Measurements from ENCODE around the gene SLAMF7.

Gene SLAMF7

DNA sequence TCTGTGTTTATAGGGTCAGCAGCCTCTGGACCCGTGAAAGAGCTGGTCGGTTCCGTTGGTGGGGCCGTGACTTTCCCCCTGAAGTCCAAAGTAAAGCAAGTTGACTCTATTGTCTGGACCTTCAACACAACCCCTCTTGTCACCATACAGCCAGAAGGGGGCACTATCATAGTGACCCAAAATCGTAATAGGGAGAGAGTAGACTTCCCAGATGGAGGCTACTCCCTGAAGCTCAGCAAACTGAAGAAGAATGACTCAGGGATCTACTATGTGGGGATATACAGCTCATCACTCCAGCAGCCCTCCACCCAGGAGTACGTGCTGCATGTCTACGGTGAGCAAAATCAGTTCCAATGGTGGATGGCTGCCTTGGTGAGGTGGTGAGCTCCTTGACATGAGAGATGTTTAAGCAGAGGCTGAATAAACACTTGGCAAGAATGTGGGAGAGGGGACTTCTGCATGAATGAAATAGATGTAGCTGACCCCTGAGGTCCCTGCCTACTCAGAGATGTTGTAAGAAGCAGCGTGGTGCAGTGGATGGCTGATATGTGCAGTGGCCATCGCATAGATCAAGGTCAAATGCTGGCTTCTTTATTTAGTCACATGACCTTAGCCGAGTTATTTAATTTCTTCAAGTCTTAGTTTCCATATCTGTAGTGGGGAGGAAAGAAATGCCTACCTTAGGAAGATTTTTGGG is 9.3 kb downstream of the SLAMF7 start:
- no peak overlapping the region for H3K4me3 ChIP-seq (ENCODE audit: low read depth in 1 of 2, low read length in 2 of 2)
- H3K27me3 ChIP-seq (ENCODE audit: low read depth, low read length): no peaks in the 10 kb centered on the region
- H3K9me3 ChIP-seq (ENCODE audit: control insufficient read depth in 1 of 2, low read length in 2 of 2): no peaks in the 10 kb centered on the region
- H3K36me3 ChIP-seq (ENCODE audit: control insufficient read depth in 1 of 2, insufficient read depth in 2 of 2, low read length in 2 of 2): no peaks in the 10 kb centered on the region
- H3K27ac ChIP-seq (ENCODE audit: low read length): no peak overlapping the region
- no peaks in the 10 kb centered on the region for H3K4me1 ChIP-seq (ENCODE audit: control insufficient read depth in 1 of 2, insufficient read depth in 2 of 2, low read length in 2 of 2)

DNA sequence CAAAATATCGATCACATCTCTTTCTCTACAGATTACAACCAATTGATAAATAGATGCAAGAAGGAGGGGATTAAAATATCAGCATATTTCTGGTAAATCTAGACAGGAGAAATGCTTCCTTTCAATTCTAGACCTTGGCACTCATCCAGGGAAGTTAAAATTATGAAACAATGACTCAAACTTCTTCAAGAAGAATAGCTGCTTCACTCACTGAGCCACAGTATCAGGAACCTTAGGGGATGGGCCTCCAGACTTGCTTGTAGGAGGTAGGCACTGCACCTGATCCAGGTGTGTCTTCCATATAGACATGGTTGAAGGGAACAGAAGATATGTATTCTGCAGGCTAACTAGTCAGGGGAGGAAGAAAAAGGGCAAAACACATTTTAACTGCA is 9.8 kb downstream of the SLAMF7 start:
- Histone ChIP-seq H3K4me1 (ENCODE audit: control insufficient read depth in 1 of 2, insufficient read depth in 2 of 2, low read length in 2 of 2) (no peaks in the 10 kb centered on the region), H3K27me3 (ENCODE audit: low read depth, low read length) (no peaks in the 10 kb centered on the region), H3K4me3 (ENCODE audit: low read depth in 1 of 2, low read length in 2 of 2) (no peak overlapping the region), H3K36me3 (ENCODE audit: control insufficient read depth in 1 of 2, insufficient read depth in 2 of 2, low read length in 2 of 2) (no peaks in the 10 kb centered on the region), H3K9me3 (ENCODE audit: control insufficient read depth in 1 of 2, low read length in 2 of 2) (no peaks in the 10 kb centered on the region), H3K27ac (ENCODE audit: low read length) (no peak overlapping the region)

DNA sequence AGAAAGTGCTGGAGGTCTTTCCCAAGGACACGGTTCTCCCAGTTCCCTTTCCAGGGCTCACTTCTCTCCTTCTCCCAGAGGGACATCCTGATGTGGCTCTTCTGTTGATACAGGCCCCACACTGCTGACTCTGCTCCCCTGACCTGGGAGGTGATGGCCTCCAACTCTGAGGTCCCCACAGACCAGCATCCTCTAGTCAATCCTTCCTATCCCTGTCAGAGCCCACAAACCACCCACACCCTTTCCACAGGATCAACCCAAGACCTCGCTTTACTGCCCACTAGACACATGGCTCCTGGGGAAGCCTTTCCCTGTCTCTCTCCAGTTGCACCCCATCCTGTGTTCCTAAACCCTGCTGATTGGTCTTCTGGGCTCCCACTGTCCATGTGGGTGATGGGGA is 11.6 kb downstream of the SLAMF7 start:
- no peaks in the 10 kb centered on the region for H3K4me1 ChIP-seq (ENCODE audit: control insufficient read depth in 1 of 2, insufficient read depth in 2 of 2, low read length in 2 of 2)
- no peaks in the 10 kb centered on the region for H3K9me3 ChIP-seq (ENCODE audit: control insufficient read depth in 1 of 2, low read length in 2 of 2)
- no peaks in the 10 kb centered on the region for H3K27me3 ChIP-seq (ENCODE audit: low read depth, low read length)
- H3K4me3 ChIP-seq (ENCODE audit: low read depth in 1 of 2, low read length in 2 of 2): no peak overlapping the region
- H3K27ac ChIP-seq (ENCODE audit: low read length): no peak overlapping the region
- no peaks in the 10 kb centered on the region for H3K36me3 ChIP-seq (ENCODE audit: control insufficient read depth in 1 of 2, insufficient read depth in 2 of 2, low read length in 2 of 2)

DNA sequence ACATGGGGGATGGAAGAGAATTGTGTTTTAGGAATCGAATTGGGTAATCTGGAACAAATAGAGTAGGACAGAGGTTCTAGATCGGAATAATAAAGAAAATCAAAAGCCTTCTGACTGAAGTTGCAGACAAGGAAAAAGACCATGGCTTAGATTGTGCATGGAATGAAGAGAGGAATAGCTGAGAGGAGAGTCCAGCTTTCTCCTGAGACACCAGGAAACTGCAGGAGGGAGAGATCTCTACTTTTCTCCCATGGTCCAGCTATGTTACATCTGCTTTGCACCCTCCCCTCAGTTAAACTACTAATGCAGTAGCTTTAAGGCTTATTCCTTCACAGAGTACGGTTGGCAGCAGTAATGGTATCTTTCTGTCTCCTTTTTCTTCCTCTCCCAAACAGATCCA is 13.4 kb downstream of the SLAMF7 start:
- Histone ChIP-seq H3K27me3 (ENCODE audit: low read depth, low read length) (no peaks in the 10 kb centered on the region), H3K36me3 (ENCODE audit: control insufficient read depth in 1 of 2, insufficient read depth in 2 of 2, low read length in 2 of 2) (no peaks in the 10 kb centered on the region), H3K4me1 (ENCODE audit: control insufficient read depth in 1 of 2, insufficient read depth in 2 of 2, low read length in 2 of 2) (no peaks in the 10 kb centered on the region), H3K9me3 (ENCODE audit: control insufficient read depth in 1 of 2, low read length in 2 of 2) (no peaks in the 10 kb centered on the region), H3K27ac (ENCODE audit: low read length) (no peak overlapping the region), H3K4me3 (ENCODE audit: low read depth in 1 of 2, low read length in 2 of 2) (no peak overlapping the region)

DNA sequence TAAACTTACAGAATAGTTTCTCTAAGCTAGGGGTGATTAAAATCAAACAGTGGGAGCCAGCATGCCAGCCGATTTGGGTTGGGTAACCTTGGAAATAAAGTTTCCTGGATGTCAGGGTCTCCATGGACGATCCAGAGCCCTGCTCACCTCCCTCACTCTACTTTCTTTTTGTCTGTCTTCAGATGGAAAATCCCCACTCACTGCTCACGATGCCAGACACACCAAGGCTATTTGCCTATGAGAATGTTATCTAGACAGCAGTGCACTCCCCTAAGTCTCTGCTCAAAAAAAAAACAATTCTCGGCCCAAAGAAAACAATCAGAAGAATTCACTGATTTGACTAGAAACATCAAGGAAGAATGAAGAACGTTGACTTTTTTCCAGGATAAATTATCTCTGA is 13.9 kb downstream of the SLAMF7 start:
- H3K27me3 ChIP-seq (ENCODE audit: low read depth, low read length): no peaks in the 10 kb centered on the region

DNA sequence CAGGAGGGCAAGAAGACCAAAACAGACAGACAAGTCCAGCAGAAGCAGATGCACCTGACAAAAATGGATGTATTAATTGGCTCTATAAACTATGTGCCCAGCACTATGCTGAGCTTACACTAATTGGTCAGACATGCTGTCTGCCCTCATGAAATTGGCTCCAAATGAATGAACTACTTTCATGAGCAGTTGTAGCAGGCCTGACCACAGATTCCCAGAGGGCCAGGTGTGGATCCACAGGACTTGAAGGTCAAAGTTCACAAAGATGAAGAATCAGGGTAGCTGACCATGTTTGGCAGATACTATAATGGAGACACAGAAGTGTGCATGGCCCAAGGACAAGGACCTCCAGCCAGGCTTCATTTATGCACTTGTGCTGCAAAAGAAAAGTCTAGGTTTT is 14.5 kb downstream of the SLAMF7 start:
- Histone ChIP-seq H3K9me3 (ENCODE audit: control insufficient read depth in 1 of 2, low read length in 2 of 2) (no peaks in the 10 kb centered on the region), H3K4me3 (ENCODE audit: low read depth in 1 of 2, low read length in 2 of 2) (no peak overlapping the region), H3K27ac (ENCODE audit: low read length) (no peak overlapping the region), H3K36me3 (ENCODE audit: control insufficient read depth in 1 of 2, insufficient read depth in 2 of 2, low read length in 2 of 2) (no peaks in the 10 kb centered on the region), H3K27me3 (ENCODE audit: low read depth, low read length) (no peaks in the 10 kb centered on the region), H3K4me1 (ENCODE audit: control insufficient read depth in 1 of 2, insufficient read depth in 2 of 2, low read length in 2 of 2) (no peaks in the 10 kb centered on the region)

More for the DNA sequence above, 13.9 kb downstream of the SLAMF7 start:
- Histone ChIP-seq H3K27ac (ENCODE audit: low read length) (no peak overlapping the region), H3K36me3 (ENCODE audit: control insufficient read depth in 1 of 2, insufficient read depth in 2 of 2, low read length in 2 of 2) (no peaks in the 10 kb centered on the region), H3K4me1 (ENCODE audit: control insufficient read depth in 1 of 2, insufficient read depth in 2 of 2, low read length in 2 of 2) (no peaks in the 10 kb centered on the region), H3K4me3 (ENCODE audit: low read depth in 1 of 2, low read length in 2 of 2) (no peak overlapping the region), H3K9me3 (ENCODE audit: control insufficient read depth in 1 of 2, low read length in 2 of 2) (no peaks in the 10 kb centered on the region)

DNA sequence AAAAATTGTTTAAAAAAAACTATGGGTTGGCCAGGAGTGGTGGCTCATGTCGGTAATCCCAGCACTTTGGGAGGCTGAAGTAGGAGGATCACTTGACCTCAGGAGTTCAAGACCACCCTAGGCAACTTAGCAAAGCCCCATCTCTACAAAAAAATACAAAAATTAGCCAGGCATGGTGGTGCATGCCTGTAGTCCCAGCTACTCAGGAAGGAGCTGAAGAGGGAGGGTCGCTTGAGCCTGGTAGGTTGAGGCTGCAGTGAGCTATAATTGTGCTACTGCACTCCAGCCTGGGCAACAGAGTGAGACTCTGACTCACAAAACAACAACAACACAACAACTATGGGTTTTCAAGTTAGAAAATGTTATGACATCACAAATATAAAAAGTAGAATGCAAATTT is 16.4 kb downstream of the SLAMF7 start:
- no peaks in the 10 kb centered on the region for H3K27me3 ChIP-seq (ENCODE audit: low read depth, low read length)
- H3K4me3 ChIP-seq (ENCODE audit: low read depth in 1 of 2, low read length in 2 of 2): no peak overlapping the region
- H3K4me1 ChIP-seq (ENCODE audit: control insufficient read depth in 1 of 2, insufficient read depth in 2 of 2, low read length in 2 of 2): no peaks in the 10 kb centered on the region
- H3K27ac ChIP-seq (ENCODE audit: low read length): no peak overlapping the region
- no peaks in the 10 kb centered on the region for H3K9me3 ChIP-seq (ENCODE audit: control insufficient read depth in 1 of 2, low read length in 2 of 2)
- no peaks in the 10 kb centered on the region for H3K36me3 ChIP-seq (ENCODE audit: control insufficient read depth in 1 of 2, insufficient read depth in 2 of 2, low read length in 2 of 2)

DNA sequence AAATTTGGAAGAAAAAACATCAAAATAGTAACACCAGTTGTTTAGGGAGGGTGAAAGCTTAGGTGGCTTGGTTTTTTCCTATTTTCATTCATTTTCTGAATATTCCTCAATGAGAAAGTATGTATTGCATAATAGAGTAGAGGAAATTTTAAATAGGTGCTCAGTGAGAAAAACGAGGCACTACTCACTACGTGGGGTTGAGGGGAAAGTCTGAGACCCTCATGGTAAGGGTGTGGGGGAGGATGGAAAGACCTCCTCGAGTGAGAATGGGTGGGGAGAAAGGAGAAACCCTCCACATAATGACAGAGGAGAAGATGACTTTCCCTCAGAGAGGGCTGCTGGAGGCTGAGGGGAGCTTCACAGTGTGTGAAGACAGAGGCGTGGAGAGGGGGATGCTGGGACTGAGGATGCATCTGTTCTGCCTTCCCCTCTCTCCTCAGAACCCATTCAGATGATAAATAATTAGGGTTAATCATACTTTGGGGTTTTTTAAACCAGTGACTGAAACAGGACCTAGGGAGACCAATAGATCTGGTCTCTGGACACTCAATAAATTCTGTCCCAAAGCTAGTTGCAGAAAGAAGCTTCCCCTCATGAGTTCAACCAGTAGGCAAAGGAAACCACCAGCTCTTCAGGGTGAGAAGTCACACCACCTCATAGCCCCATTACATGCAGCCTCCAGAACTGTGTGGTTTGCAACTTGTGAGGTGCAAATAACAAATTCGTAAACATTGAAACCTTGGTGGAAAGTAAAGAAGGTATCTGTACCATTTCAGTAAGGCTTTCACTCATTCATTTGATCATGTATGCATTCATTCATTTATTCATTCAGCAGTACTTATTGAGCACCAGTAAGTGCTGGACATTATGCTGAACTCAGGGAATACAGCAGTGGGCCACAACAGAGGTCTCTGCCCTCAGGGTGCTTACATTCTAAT is 17.1 kb downstream of the SLAMF7 start:
- H3K4me1 ChIP-seq (ENCODE audit: control insufficient read depth in 1 of 2, insufficient read depth in 2 of 2, low read length in 2 of 2): no peaks in the 10 kb centered on the region
- no peaks in the 10 kb centered on the region for H3K9me3 ChIP-seq (ENCODE audit: control insufficient read depth in 1 of 2, low read length in 2 of 2)
- H3K27ac ChIP-seq (ENCODE audit: low read length): no peak overlapping the region

DNA sequence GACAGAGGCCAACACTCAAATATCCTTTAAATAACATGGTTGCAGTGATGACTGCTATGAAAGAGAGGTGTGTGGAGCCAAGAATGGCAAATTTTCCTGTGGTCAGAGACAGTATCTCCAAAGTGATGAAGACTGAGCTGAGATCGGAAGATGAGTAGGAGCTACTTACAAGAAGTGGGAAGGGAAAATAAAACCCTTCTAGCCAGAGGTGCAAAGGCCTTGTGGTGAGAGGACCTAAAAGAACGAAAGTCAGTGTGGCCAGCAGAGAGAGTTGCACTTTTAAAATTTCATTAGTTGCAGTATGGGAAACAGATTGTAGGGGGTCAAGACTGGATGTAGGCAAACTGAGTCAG is 17.8 kb downstream of the SLAMF7 start:
- no peak overlapping the region for H3K27ac ChIP-seq (ENCODE audit: low read length)
- no peaks in the 10 kb centered on the region for H3K36me3 ChIP-seq (ENCODE audit: control insufficient read depth in 1 of 2, insufficient read depth in 2 of 2, low read length in 2 of 2)

More for the DNA sequence above, 17.1 kb downstream of the SLAMF7 start:
- H3K4me3 ChIP-seq (ENCODE audit: low read depth in 1 of 2, low read length in 2 of 2): no peak overlapping the region
- no peaks in the 10 kb centered on the region for H3K27me3 ChIP-seq (ENCODE audit: low read depth, low read length)
- H3K36me3 ChIP-seq (ENCODE audit: control insufficient read depth in 1 of 2, insufficient read depth in 2 of 2, low read length in 2 of 2): no peaks in the 10 kb centered on the region

DNA sequence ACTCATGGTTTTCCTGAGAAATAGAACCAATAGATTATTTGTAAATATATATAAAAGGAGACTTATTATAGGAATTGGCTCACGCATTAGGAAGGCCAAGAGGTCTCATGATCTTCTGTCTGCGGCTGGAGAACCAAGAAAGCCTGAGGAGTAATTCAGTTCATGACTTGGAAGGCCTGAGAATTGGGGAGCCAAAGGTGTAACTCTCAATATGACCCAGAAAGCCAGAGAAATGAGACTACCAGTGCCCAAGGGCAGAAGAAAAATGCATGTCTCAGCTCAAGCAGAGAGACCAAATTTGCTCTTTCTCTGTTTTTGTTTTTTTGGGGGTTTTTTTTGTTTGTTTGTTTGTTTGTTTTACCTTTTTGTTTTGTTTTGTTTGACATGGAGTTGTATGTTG is 19.5 kb downstream of the SLAMF7 start:
- Histone ChIP-seq H3K4me1 (ENCODE audit: control insufficient read depth in 1 of 2, insufficient read depth in 2 of 2, low read length in 2 of 2) (no peaks in the 10 kb centered on the region), H3K9me3 (ENCODE audit: control insufficient read depth in 1 of 2, low read length in 2 of 2) (no peaks in the 10 kb centered on the region), H3K27me3 (ENCODE audit: low read depth, low read length) (no peaks in the 10 kb centered on the region), H3K27ac (ENCODE audit: low read length) (no peak overlapping the region), H3K36me3 (ENCODE audit: control insufficient read depth in 1 of 2, insufficient read depth in 2 of 2, low read length in 2 of 2) (no peaks in the 10 kb centered on the region), H3K4me3 (ENCODE audit: low read depth in 1 of 2, low read length in 2 of 2) (no peak overlapping the region)

More for the DNA sequence above, 17.8 kb downstream of the SLAMF7 start:
- H3K4me3 ChIP-seq (ENCODE audit: low read depth in 1 of 2, low read length in 2 of 2): no peak overlapping the region
- no peaks in the 10 kb centered on the region for H3K4me1 ChIP-seq (ENCODE audit: control insufficient read depth in 1 of 2, insufficient read depth in 2 of 2, low read length in 2 of 2)
- no peaks in the 10 kb centered on the region for H3K9me3 ChIP-seq (ENCODE audit: control insufficient read depth in 1 of 2, low read length in 2 of 2)
- no peaks in the 10 kb centered on the region for H3K27me3 ChIP-seq (ENCODE audit: low read depth, low read length)

DNA sequence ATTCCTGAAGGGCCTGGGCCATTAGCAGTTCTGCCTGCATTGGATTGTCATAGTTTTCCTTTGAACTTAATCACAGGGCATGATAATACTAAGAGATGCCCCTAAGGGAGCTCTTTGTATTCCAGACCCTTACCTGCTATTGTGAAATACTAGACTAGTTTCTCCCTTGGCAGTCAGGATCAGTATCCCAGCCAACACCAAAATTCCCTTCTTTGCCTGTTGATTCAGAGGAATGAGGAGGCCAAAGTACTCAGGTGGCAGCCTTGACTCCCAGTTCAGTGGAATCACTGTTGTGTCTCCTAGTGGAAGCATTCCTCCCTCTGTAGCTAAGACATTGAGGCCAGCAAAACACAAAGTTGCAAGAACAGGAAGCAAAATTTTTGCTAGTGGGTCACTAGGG is 20.7 kb downstream of the SLAMF7 start:
- Histone ChIP-seq H3K36me3 (ENCODE audit: control insufficient read depth in 1 of 2, insufficient read depth in 2 of 2, low read length in 2 of 2) (no peaks in the 10 kb centered on the region), H3K9me3 (ENCODE audit: control insufficient read depth in 1 of 2, low read length in 2 of 2) (no peaks in the 10 kb centered on the region), H3K4me1 (ENCODE audit: control insufficient read depth in 1 of 2, insufficient read depth in 2 of 2, low read length in 2 of 2) (no peaks in the 10 kb centered on the region), H3K27ac (ENCODE audit: low read length) (no peak overlapping the region), H3K27me3 (ENCODE audit: low read depth, low read length) (no peaks in the 10 kb centered on the region), H3K4me3 (ENCODE audit: low read depth in 1 of 2, low read length in 2 of 2) (no peak overlapping the region)

Data from muscle layer of duodenum (tissue), 2 donors.